ENCODE results near the gene CARD9.

Gene CARD9

DNA sequence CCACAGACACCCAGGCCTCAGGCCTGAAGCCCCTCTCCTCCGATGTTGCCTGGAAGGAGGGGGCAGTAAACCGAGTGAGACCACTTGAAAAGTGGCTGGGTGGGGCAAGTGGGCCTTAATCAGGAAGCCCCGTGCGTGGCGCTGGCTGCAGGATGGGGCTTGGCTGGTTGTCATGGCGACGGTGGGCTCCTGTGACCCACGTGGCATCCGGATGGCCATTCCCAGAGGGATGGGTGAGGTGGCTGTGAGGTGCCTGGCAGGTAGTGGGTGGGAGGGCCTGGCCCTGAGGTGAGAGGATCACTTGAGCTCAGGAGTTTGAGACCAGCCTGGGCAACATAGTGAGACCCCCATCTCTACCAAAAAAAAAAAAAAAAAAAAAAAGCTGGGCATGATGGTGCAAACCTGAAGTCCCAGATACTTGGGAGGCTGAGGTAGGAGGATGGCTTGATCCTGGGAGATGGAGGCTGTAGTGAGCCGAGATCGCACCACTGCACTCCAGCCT lies 40.9 kb downstream of the CARD9 start:
- Histone ChIP-seq H2BK12ac (ENCODE audit: low read length) (no peak overlapping the region), H2BK15ac (ENCODE audit: low read length) (no peak overlapping the region)

DNA sequence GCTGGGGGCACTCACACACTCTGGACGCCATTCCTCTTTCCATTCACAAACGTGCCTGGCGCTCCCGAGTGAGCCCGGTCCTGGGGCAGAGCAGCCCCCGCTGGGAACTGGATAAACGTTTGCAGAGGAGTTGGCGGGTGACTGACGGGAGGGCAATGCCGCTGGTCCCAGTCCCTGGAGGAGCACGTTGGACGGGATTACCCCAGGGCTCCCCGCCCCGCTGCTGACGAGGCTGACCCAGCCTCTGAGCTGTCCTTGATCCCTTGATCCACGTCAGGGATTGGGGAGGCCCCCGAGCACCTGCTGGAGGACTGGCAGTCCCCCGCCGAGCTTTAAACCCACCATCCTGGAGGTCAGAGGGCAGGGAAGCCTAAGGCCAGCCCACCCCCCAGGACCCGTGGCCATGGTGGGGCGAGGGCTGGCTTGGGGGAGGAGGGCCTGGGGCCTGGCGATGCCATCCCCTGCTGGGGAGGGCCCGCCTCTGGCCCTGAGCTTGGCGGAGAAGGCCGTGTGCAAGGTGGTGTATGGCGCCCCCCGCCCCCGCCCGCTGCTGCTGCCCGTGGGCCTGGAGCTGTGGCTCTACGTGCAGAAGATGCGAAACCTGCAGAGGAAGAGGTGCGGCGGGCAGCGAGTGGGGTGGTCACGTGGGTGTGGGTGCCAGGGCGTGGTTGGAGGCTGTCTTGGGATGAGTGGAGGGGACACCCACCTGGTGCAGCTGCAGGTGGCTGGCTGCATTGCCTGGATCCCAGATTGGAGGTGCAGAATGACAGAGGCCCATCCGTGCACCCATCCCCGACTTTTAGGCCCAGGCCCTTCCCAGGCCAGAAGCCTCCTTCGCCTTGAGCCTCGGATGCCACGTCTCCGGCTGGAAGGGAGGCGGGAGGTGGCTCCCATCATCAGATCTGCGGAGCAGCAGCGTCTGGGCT lies 41.6 kb downstream of the CARD9 start:
- peak overlapping the region; percentile 38 for H3K14ac ChIP-seq (ENCODE audit: low read length)
- H3K9me3 ChIP-seq (replicated peaks in 1 of 2; ENCODE audit: control insufficient read depth in 2 of 2, insufficient read depth in 1 of 2, low read depth in 1 of 2, low read length in 2 of 2), result no peaks in the 10 kb centered on the region
- H2AK5ac ChIP-seq (ENCODE audit: low read depth, low read length), result no peak overlapping the region
- H2BK15ac ChIP-seq (ENCODE audit: low read length), result no peak overlapping the region
- H2BK5ac ChIP-seq (ENCODE audit: low read length), result no peak overlapping the region
- peak overlapping the region; percentile 73 for H3K23ac ChIP-seq (ENCODE audit: low read depth, low read length, poor library complexity)
- H4K91ac ChIP-seq (ENCODE audit: low read depth, low read length, poor library complexity), result no peak overlapping the region
- no peak overlapping the region for H3K27ac ChIP-seq (replicated peaks; ENCODE audit: low read length)
- DNase-seq (ENCODE audit: low spot score), result no peak
- peaks cover 15 to 16% of the 10 kb centered on the region in 2 donors for H3K4me1 ChIP-seq (ENCODE audit: control insufficient read depth in 2 of 2, insufficient read depth in 1 of 2, low read depth in 1 of 2, low read length in 2 of 2)
- no peak overlapping the region for H3K4me2 ChIP-seq (ENCODE audit: insufficient read depth, low read length, poor library complexity, severe bottlenecking)
- no peak overlapping the region for H2BK12ac ChIP-seq (ENCODE audit: low read length)
- H3K9ac ChIP-seq (ENCODE audit: low read depth, low read length, poor library complexity), result peak overlapping the region; percentile 21
- no peak overlapping the region for H3K4ac ChIP-seq (ENCODE audit: low read length)
- peaks cover 48% of the 10 kb centered on the region for H3K79me1 ChIP-seq (ENCODE audit: low read depth, low read length)
- peaks cover 6 to 29% of the 10 kb centered on the region in 2 donors for H3K36me3 ChIP-seq (replicated peaks in 1 of 2; ENCODE audit: control insufficient read depth in 2 of 2, insufficient read depth in 2 of 2, low read length in 2 of 2)
- H3K4me3 ChIP-seq (ENCODE audit: low read length in 2 of 2), result no peak overlapping the region
- H2AFZ ChIP-seq (ENCODE audit: low read length), result no peak overlapping the region
- H4K8ac ChIP-seq (ENCODE audit: low read depth, low read length), result no peak overlapping the region
- WGBS, 2 donors (ENCODE audit: extremely low coverage in 2 of 2, insufficient read length in 2 of 2, insufficient replicate concordance in 1 of 2), result no CpG with 5 or more reads among the region's 46 CpGs
- H2BK120ac ChIP-seq (ENCODE audit: low read depth, low read length), result no peak overlapping the region
- no peaks in the 10 kb centered on the region for H3K27me3 ChIP-seq (ENCODE audit: control insufficient read depth in 3 of 3, insufficient read depth in 3 of 3, low read depth in 1 of 3, low read length in 3 of 3)
- peak overlapping the region; percentile 48 for H3K18ac ChIP-seq (ENCODE audit: low read length)

More for the DNA sequence above, 40.9 kb downstream of the CARD9 start:
- Histone ChIP-seq H3K18ac (ENCODE audit: low read length) (no peak overlapping the region), H3K23ac (ENCODE audit: low read depth, low read length, poor library complexity) (peak overlapping the region; percentile 73), H2BK120ac (ENCODE audit: low read depth, low read length) (no peak overlapping the region), H3K9ac (ENCODE audit: low read depth, low read length, poor library complexity) (no peak overlapping the region), H3K27me3 (ENCODE audit: control insufficient read depth in 3 of 3, insufficient read depth in 3 of 3, low read depth in 1 of 3, low read length in 3 of 3) (no peaks in the 10 kb centered on the region), H3K27ac (replicated peaks; ENCODE audit: low read length) (no peak overlapping the region), H3K79me1 (ENCODE audit: low read depth, low read length) (peaks cover 48% of the 10 kb centered on the region), H3K36me3 (replicated peaks in 1 of 2; ENCODE audit: control insufficient read depth in 2 of 2, insufficient read depth in 2 of 2, low read length in 2 of 2) (peaks cover 11 to 36% of the 10 kb centered on the region in 2 donors), H4K8ac (ENCODE audit: low read depth, low read length) (no peak overlapping the region), H4K91ac (ENCODE audit: low read depth, low read length, poor library complexity) (no peak overlapping the region), H3K14ac (ENCODE audit: low read length) (no peak overlapping the region), H2BK5ac (ENCODE audit: low read length) (no peak overlapping the region), H2AK5ac (ENCODE audit: low read depth, low read length) (no peak overlapping the region), H3K4me1 (ENCODE audit: control insufficient read depth in 2 of 2, insufficient read depth in 1 of 2, low read depth in 1 of 2, low read length in 2 of 2) (peaks cover 12 to 14% of the 10 kb centered on the region in 2 donors), H3K4me3 (ENCODE audit: low read length in 2 of 2) (no peak overlapping the region), H3K4me2 (ENCODE audit: insufficient read depth, low read length, poor library complexity, severe bottlenecking) (no peak overlapping the region), H3K9me3 (replicated peaks in 1 of 2; ENCODE audit: control insufficient read depth in 2 of 2, insufficient read depth in 1 of 2, low read depth in 1 of 2, low read length in 2 of 2) (no peaks in the 10 kb centered on the region), H3K4ac (ENCODE audit: low read length) (no peak overlapping the region), H2AFZ (ENCODE audit: low read length) (no peak overlapping the region)
- no peak for DNase-seq (ENCODE audit: low spot score)
- WGBS, 2 donors (ENCODE audit: extremely low coverage in 2 of 2, insufficient read length in 2 of 2, insufficient replicate concordance in 1 of 2), result no CpG with 5 or more reads among the region's 11 CpGs

DNA sequence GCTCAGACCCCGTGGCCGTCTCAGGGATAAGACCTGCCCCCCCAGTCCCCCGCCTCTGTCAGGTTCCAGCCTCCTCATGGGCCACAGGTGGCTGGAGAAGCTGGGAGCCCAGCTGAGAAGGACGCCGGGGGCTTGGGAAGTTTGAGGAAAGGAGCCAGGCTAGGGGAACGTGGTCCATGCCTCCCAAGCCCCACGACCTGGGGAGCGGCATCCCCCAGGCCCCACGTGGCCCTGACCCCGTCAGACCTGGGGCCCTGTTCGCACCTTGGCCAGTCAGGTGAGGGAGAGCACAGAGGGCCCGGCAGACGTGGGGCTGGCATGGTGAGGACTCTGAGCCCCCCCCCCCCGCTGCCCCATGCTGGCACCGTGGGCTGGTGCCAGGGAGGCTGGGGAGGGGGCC lies 42.4 kb downstream of the CARD9 start:
- H3K4me2 ChIP-seq (ENCODE audit: insufficient read depth, low read length, poor library complexity, severe bottlenecking), result no peak overlapping the region
- H3K4ac ChIP-seq (ENCODE audit: low read length), result no peak overlapping the region
- H2AK5ac ChIP-seq (ENCODE audit: low read depth, low read length), result no peak overlapping the region
- H2BK120ac ChIP-seq (ENCODE audit: low read depth, low read length), result no peak overlapping the region
- H3K23ac ChIP-seq (ENCODE audit: low read depth, low read length, poor library complexity), result no peak overlapping the region
- H3K27me3 ChIP-seq (ENCODE audit: control insufficient read depth in 3 of 3, insufficient read depth in 3 of 3, low read depth in 1 of 3, low read length in 3 of 3), result no peaks in the 10 kb centered on the region
- peaks cover 48% of the 10 kb centered on the region for H3K79me1 ChIP-seq (ENCODE audit: low read depth, low read length)
- no peaks in the 10 kb centered on the region for H3K9me3 ChIP-seq (replicated peaks in 1 of 2; ENCODE audit: control insufficient read depth in 2 of 2, insufficient read depth in 1 of 2, low read depth in 1 of 2, low read length in 2 of 2)
- H3K18ac ChIP-seq (ENCODE audit: low read length), result peak overlapping the region; percentile 48
- no peak overlapping the region for H4K8ac ChIP-seq (ENCODE audit: low read depth, low read length)
- H2BK5ac ChIP-seq (ENCODE audit: low read length), result no peak overlapping the region
- no peak overlapping the region for H2BK15ac ChIP-seq (ENCODE audit: low read length)
- no peak for DNase-seq (ENCODE audit: low spot score)
- H3K4me3 ChIP-seq (ENCODE audit: low read length in 2 of 2), result no peak overlapping the region
- H4K91ac ChIP-seq (ENCODE audit: low read depth, low read length, poor library complexity), result no peak overlapping the region
- H3K9ac ChIP-seq (ENCODE audit: low read depth, low read length, poor library complexity), result no peak overlapping the region
- no peak overlapping the region for H3K27ac ChIP-seq (replicated peaks; ENCODE audit: low read length)
- H3K36me3 ChIP-seq (replicated peaks in 1 of 2; ENCODE audit: control insufficient read depth in 2 of 2, insufficient read depth in 2 of 2, low read length in 2 of 2), result peaks cover 6 to 22% of the 10 kb centered on the region in 2 donors
- H3K14ac ChIP-seq (ENCODE audit: low read length), result peak overlapping the region; percentile 82
- no peak overlapping the region for H2BK12ac ChIP-seq (ENCODE audit: low read length)
- H2AFZ ChIP-seq (ENCODE audit: low read length), result no peak overlapping the region
- peaks cover 23 to 24% of the 10 kb centered on the region in 2 donors for H3K4me1 ChIP-seq (ENCODE audit: control insufficient read depth in 2 of 2, insufficient read depth in 1 of 2, low read depth in 1 of 2, low read length in 2 of 2)
- no CpG with 5 or more reads among the region's 15 CpGs for WGBS, 2 donors (ENCODE audit: extremely low coverage in 2 of 2, insufficient read length in 2 of 2, insufficient replicate concordance in 1 of 2)

- Histone ChIP-seq H2AK5ac (ENCODE audit: low read depth, low read length) (no peak overlapping the region), H2AFZ (ENCODE audit: low read length) (no peak overlapping the region), H3K4me2 (ENCODE audit: insufficient read depth, low read length, poor library complexity, severe bottlenecking) (no peak overlapping the region), H2BK5ac (ENCODE audit: low read length) (no peak overlapping the region), H2BK12ac (ENCODE audit: low read length) (peak overlapping the region; percentile 41), H3K14ac (ENCODE audit: low read length) (peak overlapping the region; percentile 82), H3K27ac (replicated peaks; ENCODE audit: low read length) (no peak overlapping the region), H3K4me3 (ENCODE audit: low read length in 2 of 2) (no peak overlapping the region), H2BK120ac (ENCODE audit: low read depth, low read length) (no peak overlapping the region), H3K9ac (ENCODE audit: low read depth, low read length, poor library complexity) (peak overlapping the region; percentile 70), H3K23ac (ENCODE audit: low read depth, low read length, poor library complexity) (no peak overlapping the region), H3K79me1 (ENCODE audit: low read depth, low read length) (peaks cover 48% of the 10 kb centered on the region), H3K27me3 (ENCODE audit: control insufficient read depth in 3 of 3, insufficient read depth in 3 of 3, low read depth in 1 of 3, low read length in 3 of 3) (no peaks in the 10 kb centered on the region), H4K8ac (ENCODE audit: low read depth, low read length) (no peak overlapping the region), H3K4me1 (ENCODE audit: control insufficient read depth in 2 of 2, insufficient read depth in 1 of 2, low read depth in 1 of 2, low read length in 2 of 2) (peaks cover 23 to 30% of the 10 kb centered on the region in 2 donors), H3K4ac (ENCODE audit: low read length) (no peak overlapping the region), H4K91ac (ENCODE audit: low read depth, low read length, poor library complexity) (no peak overlapping the region), H3K9me3 (replicated peaks in 1 of 2; ENCODE audit: control insufficient read depth in 2 of 2, insufficient read depth in 1 of 2, low read depth in 1 of 2, low read length in 2 of 2) (no peaks in the 10 kb centered on the region), H3K18ac (ENCODE audit: low read length) (peak overlapping the region; percentile 38), H2BK15ac (ENCODE audit: low read length) (no peak overlapping the region), H3K36me3 (replicated peaks in 1 of 2; ENCODE audit: control insufficient read depth in 2 of 2, insufficient read depth in 2 of 2, low read length in 2 of 2) (peaks cover 6 to 17% of the 10 kb centered on the region in 2 donors)
- no CpG with 5 or more reads among the region's 14 CpGs for WGBS, 2 donors (ENCODE audit: extremely low coverage in 2 of 2, insufficient read length in 2 of 2, insufficient replicate concordance in 1 of 2)
- DNase-seq (ENCODE audit: low spot score), result no peak
These were observed 43.0 kb downstream of the CARD9 start for GRCh38 chr9:136330406-136330990.
